ENCODE results near the gene PRUNE1.

PRUNE1 gene

GRCh38 chr1:151008244-151009205, at the start of gene PRUNE1:
Gene PRUNE1, plus strand, starts transcription at chr1:151008449. Its CDS starts 184 bp downstream, at chr1:151008633.
- peak; percentile 98 for DNase-seq (ENCODE audit: low spot score)

DNA sequence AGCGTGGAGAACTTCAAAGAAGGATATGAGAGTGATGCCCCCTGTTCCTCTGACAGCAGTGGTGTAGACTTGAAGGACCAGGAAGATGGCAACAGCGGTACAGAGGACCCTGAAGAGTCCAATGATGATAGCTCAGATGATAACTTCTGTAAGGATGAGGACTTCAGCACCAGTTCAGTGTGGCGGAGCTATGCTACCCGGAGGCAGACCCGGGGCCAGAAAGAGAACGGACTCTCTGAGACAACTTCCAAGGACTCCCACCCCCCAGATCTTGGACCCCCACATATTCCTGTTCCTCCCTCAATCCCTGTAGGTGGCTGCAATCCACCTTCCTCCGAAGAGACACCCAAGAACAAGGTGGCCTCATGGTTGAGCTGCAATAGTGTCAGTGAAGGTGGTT, 47.6 kb upstream of the PRUNE1 start:
- no peak for DNase-seq (ENCODE audit: low spot score)

DNA sequence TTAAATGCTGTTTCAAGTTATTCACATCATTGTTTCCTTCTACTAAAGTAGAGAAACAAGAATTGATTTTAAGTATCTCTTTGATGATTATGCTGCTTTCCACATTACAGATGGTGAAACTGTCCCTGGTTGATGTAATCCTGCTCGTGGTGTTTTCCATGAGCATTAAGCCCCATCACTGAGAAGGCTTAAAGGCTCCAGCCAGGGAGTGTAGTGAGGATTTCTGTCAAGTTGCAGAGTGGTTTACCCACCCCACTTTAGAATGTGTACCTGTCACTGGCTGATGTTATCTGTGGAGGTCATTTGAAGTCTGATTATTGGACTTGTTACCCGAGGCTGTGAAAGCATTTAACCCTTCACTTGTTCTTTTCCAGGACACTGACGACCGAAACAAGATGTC, 46.5 kb upstream of the PRUNE1 start:
- DNase-seq (ENCODE audit: low spot score): no peak

DNA sequence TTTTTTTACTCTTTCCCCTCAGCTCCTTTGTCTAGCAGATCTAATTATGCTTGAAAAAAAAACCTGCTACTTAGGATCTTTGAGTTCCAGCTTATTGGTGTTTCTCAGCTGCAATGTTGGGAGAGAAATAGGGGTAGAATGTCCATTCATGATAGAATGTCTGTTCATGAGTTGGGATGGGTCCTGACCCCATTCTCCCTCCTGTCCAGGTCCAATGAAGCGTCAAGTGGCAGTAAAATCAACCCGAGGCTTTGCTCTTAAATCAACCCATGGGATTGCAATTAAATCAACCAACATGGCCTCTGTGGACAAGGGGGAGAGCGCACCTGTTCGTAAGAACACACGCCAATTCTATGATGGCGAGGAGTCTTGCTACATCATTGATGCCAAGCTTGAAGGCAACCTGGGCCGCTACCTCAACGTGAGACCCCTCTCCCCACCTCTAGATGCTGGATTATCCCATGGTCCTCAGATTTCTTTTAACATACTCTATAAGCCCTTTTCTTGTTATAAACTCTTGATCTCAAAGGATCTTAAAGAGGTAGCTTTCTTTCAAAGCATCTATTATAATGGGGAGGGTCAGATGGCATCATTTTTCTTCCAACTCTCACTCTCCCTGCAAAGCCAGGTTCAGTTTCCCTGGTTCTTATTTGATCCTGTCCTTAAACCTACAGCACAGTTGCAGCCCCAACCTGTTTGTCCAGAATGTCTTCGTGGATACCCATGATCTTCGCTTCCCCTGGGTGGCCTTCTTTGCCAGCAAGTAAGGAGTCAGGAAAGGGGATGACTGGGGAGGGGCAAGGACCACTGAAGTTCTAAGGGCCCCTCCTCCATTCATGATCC, 44.7 kb upstream of the PRUNE1 start:
- DNase-seq (ENCODE audit: low spot score): no peak

DNA sequence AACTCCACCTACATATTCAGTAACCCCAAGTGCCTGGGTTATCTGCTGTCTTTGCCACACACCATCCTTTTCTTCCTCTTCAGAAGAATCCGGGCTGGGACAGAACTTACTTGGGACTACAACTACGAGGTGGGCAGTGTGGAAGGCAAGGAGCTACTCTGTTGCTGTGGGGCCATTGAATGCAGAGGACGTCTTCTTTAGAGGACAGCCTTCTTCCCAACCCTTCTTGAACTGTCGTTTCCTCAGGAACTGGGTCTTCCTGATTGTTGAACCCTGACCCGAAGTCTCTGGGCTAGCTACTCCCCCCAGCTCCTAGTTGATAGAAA, 44.1 kb upstream of the PRUNE1 start:
- no peak for DNase-seq (ENCODE audit: low spot score)

GRCh38 chr1:150965605-150966004, 42.6 kb upstream of the PRUNE1 start:
- no peak for DNase-seq (ENCODE audit: low spot score)

DNA sequence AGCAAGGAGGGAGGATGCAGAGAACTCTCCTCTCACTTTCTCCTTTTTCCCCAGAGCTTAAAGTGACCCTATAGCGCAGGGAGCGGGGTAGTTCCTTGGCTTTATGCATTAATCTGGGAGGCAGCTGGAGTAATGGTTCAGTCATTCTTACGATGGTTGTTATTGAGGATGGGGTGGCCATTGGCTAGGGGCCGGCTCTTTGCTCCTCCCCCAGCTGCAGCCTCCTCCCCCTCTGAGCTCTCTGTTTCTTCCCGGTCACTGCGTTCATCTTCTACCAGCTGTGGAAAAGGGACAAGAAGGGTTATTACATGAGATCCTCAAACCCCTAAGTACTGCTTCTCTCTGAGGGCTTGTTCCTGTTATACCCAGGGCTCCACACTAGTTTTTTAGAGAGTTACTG, 42.2 kb upstream of the PRUNE1 start:
- no peak for DNase-seq (ENCODE audit: low spot score)

DNA sequence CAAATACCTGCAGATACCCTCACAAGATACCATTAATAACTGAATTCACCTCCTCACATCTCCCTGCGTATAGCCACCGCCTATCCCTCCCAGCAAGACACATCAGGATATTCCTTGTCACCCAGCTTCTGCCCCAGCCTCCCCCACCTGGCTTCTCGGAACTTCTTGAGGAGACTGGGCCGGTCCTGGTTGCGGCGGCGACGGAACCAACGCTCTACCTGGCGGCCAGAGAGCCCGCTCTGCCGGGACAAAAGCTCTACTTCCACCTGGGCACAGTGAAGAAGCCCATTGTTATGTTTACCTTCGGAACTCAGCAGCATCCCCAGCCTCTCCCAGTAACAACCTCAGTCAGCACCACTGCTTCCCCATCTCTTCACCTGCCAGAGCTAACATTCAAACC, 40.3 kb upstream of the PRUNE1 start:
- no peak for DNase-seq (ENCODE audit: low spot score)

DNA sequence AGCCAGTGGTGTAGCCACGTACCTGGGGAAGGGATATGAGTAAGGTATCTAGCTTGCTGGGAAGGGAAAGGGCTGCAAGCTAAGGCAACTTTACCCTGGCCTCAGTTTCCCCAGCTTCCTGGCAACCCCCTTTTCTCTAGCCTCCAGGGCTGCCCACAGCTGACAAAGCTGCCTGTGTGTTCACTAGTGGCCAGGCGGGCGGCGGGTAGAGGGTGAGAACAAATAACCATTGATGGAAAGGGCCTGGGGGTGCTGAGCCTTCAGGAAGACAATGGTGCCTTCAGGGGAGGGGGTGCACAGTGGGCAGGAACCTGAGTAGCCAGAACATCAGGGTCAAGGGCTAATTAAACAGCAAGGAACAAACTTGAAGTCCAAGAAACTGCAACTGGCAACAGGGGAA, 39.8 kb upstream of the PRUNE1 start:
- DNase-seq (ENCODE audit: low spot score): no peak

DNA sequence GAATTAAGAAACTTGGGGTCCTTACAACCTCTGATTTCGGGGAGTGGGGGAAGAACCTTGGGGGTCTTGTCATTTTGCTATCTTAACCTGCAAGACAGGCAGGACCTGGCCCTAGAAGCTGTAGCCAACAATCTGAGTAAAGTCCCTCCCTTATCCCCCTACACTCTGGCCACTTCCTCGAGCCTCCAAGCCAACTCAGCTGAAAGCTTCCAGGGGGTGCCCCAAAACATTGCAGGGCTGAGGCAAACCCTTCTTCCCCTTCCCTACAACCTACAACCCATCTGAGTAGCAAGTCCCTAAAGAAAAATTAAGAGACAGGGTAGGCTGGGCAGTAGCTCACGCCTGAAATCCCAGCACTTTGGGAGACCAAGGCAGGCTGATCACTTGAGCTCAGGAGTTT, 38.6 kb upstream of the PRUNE1 start:
- no peak for DNase-seq (ENCODE audit: low spot score)

GRCh38 chr1:150970808-150971582, 37.3 kb upstream of the PRUNE1 start:
- no peak for DNase-seq (ENCODE audit: low spot score)

- peak; percentile 57 for DNase-seq (ENCODE audit: low spot score)
Observed at GRCh38 chr1:150971583-150972416, 36.4 kb upstream of the PRUNE1 start.

- no peak for DNase-seq (ENCODE audit: low spot score)
Observed at GRCh38 chr1:150972417-150972940, 35.8 kb upstream of the PRUNE1 start.

GRCh38 chr1:150973258-150973835, 34.9 kb upstream of the PRUNE1 start:
- no peak for DNase-seq (ENCODE audit: low spot score)

GRCh38 chr1:150973836-150974579, 34.2 kb upstream of the PRUNE1 start:
- peak; percentile 69 for DNase-seq (ENCODE audit: low spot score)

GRCh38 chr1:150974580-150975478, 33.4 kb upstream of the PRUNE1 start, which contains the start of gene CERS2:
Gene CERS2, minus strand, starts transcription at chr1:150974835. Its CDS starts 5,745 bp downstream, at chr1:150969090.
- DNase-seq (ENCODE audit: low spot score): peak; percentile 83

GRCh38 chr1:150976401-150976821, 31.8 kb upstream of the PRUNE1 start:
- DNase-seq (ENCODE audit: low spot score): no peak

- peak; percentile 49 for DNase-seq (ENCODE audit: low spot score)
Observed at GRCh38 chr1:150976879-150977694, 31.2 kb upstream of the PRUNE1 start.
